GM12875 (cell line): ENCODE results near the gene MEF2D.

Source experiments
- H3K4me3 ChIP-seq: one replicate; pipeline ENCODE4 v1.5.1; 2011; ENCODE audit warnings: low read depth, low read length, control low read depth
- TF ChIP-seq, protein P1 (sequence below): IDR thresholded peaks from 2 replicates; pipeline ENCODE4 v1.5.1; 2011; ENCODE audit warnings: low read depth, mild to moderate bottlenecking, control low read depth, inconsistent platforms, low read length, moderate library complexity, borderline replicate concordance; ENCODE audit not compliant: insufficient read depth

The MEF2D gene

DNA sequence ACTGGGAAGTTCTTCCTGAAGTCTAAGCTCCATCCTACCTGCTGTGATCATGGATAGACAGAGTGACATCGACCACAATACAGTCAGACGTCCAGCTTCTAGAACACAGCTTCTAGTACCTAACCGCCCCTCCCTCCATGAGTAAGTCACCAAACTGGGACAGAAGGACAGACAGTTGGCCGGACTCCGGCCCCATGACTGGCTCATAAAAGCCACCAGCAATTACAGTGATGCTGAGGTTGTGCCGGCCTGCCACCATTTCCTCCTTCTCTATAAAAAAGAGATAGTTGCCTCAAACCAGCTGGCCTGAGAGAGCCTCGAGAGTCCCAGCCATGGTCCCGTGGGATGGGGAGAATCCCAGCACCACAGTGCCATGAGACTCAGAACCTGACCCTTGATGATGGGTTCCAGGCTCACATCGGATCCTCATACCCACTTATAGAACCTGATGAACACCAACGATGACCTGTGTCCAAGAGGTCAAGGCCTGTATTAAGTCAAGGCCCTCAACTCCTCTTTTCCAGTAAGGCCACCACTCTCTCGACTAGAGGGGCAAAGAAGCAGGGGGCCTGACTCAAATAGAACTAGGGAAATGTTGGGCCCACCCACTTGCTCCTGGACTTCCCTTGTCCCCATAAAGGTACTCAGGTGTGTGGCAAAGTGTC, 3.4 kb downstream of the MEF2D start:
- H3K4me3 ChIP-seq, result peak overlapping the region; percentile 26
- TF ChIP-seq, protein P1, sequence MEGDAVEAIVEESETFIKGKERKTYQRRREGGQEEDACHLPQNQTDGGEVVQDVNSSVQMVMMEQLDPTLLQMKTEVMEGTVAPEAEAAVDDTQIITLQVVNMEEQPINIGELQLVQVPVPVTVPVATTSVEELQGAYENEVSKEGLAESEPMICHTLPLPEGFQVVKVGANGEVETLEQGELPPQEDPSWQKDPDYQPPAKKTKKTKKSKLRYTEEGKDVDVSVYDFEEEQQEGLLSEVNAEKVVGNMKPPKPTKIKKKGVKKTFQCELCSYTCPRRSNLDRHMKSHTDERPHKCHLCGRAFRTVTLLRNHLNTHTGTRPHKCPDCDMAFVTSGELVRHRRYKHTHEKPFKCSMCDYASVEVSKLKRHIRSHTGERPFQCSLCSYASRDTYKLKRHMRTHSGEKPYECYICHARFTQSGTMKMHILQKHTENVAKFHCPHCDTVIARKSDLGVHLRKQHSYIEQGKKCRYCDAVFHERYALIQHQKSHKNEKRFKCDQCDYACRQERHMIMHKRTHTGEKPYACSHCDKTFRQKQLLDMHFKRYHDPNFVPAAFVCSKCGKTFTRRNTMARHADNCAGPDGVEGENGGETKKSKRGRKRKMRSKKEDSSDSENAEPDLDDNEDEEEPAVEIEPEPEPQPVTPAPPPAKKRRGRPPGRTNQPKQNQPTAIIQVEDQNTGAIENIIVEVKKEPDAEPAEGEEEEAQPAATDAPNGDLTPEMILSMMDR, result no peak

DNA sequence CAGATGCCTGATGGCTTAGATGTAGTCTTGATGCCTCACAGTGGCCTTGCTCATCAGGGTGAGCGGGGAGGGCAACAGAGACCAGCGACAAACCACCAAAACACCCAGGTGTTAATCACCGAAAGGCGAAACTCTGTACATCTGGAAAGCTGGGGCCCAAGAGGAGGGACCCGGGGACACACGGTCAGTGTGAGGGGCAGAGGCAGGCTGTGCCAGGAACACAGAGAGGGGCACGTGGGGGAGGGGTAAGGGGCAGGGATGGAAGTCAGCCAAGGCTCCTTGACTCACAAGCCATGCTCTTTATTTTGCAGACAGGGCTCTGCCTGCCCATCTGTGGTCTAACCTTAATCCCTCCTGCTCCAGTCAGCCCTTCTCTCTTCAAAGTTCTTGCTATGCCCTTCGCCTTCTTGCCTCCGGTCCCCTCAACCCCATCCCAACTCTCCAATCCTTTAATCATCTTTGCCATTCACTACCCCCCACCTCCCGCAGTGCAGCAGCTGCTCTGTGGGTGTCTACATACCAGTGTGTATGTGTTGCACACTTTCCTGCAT, 4.3 kb downstream of the MEF2D start:
- TF ChIP-seq, protein P1, result no peak
- peak overlapping the region; percentile 5 for H3K4me3 ChIP-seq

DNA sequence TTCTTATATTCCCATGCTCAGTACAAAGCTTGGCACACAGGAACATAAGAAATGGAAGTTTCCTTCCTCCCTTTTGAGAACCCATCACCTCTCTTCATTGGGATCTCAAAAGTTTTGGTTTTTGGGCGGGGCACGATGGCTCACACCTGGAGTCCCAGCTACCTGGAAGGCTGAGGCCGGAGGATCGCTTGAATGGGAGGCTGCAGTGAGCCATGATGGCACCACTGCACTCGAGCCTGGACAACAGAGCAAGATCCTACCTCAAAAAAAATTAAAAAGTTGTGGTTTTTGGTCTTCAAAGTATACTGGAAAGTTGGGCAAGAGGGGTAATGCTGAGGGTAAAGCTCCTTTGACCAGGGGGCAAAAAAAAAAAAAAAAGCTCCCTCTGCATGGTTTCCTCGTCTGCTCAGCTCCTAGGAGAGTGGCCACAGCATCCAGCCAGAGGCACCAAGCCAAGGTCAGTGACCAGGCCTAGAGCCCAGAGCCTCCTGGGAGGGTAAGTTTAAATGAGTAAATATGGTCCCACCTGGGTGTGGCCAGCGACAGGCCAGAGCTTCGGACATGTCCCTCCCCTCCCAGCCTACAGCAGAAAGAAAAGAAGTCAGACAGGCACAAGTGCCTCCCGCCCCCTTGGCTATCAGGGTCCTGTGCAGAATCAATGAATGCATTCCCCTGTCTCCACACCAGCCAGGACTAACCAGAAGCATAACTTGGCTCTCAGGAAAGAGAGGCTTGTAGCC, 5.0 kb downstream of the MEF2D start:
- no peak overlapping the region for H3K4me3 ChIP-seq
- TF ChIP-seq, protein P1, result no peak

DNA sequence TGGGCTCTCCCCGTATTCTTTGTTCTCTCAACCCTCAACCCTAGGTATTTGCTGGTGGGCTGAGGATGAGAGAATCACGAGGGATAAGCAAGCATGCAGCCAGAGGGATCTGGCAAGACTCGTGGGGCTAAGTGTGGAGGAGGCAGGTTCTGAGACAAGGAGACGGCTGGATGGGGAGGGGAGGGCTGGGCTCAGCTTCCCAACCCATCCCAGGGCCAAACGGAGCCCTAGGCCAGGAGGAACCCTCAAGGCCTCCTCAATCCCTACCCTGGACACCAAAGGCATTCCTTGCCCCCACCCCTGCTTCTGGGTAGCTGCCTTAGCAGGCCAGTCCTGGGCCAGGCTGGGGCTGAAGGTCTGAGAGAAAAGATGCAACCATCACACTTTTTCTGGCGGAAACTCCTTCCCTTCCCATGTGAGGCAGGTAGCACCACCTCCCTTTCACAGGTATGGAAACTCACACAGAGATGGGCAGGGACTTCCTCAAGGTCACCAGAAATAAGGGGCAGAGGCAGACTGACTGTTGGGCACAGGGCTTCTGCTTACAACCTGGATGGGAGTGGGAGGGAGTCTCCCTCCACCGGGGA, 6.2 kb downstream of the MEF2D start:
- no peak overlapping the region for H3K4me3 ChIP-seq
- TF ChIP-seq, protein P1, result no peak

DNA sequence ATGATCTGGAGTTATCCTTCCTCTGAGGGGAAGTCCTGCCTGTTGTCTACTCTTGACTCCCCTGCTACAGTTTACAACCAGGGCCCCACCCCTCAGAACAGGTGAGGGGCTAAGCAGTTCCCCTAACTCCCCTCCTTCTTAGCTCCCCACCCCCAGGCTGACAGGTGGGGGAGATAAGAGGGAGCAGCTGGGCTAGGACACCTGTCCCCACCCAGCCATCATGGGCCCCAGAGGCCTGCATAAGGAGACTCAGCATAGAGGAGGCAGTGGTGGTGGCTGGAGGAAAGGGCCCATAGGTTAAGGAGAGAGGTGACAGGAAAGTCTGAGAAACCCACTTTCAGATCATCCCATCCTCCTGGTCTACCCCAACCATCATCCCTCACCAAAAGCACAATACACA, 6.8 kb downstream of the MEF2D start:
- no peak overlapping the region for H3K4me3 ChIP-seq
- TF ChIP-seq, protein P1, result no peak

DNA sequence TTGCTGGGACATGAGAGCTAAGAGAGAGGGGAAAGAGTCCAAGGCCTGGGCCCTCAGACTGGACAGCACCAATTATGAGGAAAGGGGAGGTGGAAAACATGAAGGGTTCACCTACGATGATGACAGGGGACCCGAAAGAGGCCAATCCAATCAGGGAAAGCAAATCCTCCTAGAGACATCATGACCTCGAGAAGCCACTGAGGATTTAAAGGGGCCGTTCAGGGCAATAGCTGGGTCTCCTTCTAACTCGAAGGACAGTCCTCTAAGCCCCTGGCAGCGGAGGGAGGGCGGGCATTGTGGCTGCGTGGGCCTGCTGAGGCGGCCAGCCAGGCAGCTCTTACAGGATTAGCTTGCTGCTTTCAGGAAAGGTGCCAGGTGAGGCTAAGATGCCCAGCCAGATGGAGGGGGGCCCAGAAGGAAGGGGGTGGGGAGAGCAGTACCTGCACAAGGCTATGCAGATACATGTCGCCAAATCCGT, 7.4 kb downstream of the MEF2D start:
- TF ChIP-seq, protein P1, result no peak
- H3K4me3 ChIP-seq, result peak overlapping the region; percentile 27
